A673 (cell line): ENCODE measurements around the gene CD200R1L. TPM values are rescaled to one million over a fixed set of nuclear protein-coding genes. Genes with fewer than 3 reads are reported as not detected.

Experiments used
- BruUV-seq: library from RNA; stranded (reverse); fragments of 400-500 nt; replicated peaks from 2 replicates; lab custom pipeline; 2021; lab: Mats Ljungman, UMichigan
- CTCF ChIA-PET: fragments of 300-600 bp; sonication (Branson Sonifier 250); formaldehyde crosslinking; loops from one replicate; lab custom pipeline; 2022; ENCODE audit warnings: antibody characterized with exemption; lab: Charles Lee
- POLR2A ChIA-PET: fragments of 300-600 bp; sonication (Branson Sonifier 250); formaldehyde crosslinking; loops from one replicate; lab custom pipeline; 2022; ENCODE audit warnings: antibody characterized with exemption; ENCODE audit not compliant: low non-redundant PET; lab: Charles Lee
- DNase-seq: peaks from one replicate; pipeline ENCODE4 v3.0.0-alpha.2; 2015; ENCODE audit warnings: low spot score
- H3K27ac ChIP-seq: fragments of 200-600 bp; sonication (generic); 2 replicates; pipeline ENCODE4 v1.5.1; 2016; ENCODE audit warnings: mixed run types, low read depth, mild to moderate bottlenecking, mixed read lengths, antibody characterized with exemption, low read length; ENCODE audit not compliant: poor library complexity, severe bottlenecking
- H3K27me3 ChIP-seq: fragments of 200-600 bp; sonication (generic); replicated peaks from 2 replicates; pipeline ENCODE4 v1.6.1; 2017; ENCODE audit warnings: mixed run types, low read depth, mild to moderate bottlenecking, mixed read lengths, antibody characterized with exemption, low read length; ENCODE audit not compliant: insufficient read depth, poor library complexity
- H3K36me3 ChIP-seq: fragments of 200-600 bp; sonication (generic); 2 replicates; pipeline ENCODE4 v1.6.1; 2016; ENCODE audit warnings: mixed run types, mild to moderate bottlenecking, mixed read lengths, antibody characterized with exemption, low read length; ENCODE audit not compliant: insufficient read depth, poor library complexity, severe bottlenecking
- H3K4me1 ChIP-seq: fragments of 200-600 bp; sonication (generic); 2 replicates; pipeline ENCODE4 v1.6.1; 2017; ENCODE audit warnings: mixed run types, mild to moderate bottlenecking, mixed read lengths, antibody characterized with exemption, low read length; ENCODE audit not compliant: insufficient read depth, poor library complexity, severe bottlenecking
- H3K4me3 ChIP-seq: fragments of 200-600 bp; sonication (generic); 2 replicates; pipeline ENCODE4 v1.5.1; 2016; ENCODE audit warnings: low read depth, mixed run types, mild to moderate bottlenecking, mixed read lengths, low read length; ENCODE audit not compliant: poor library complexity, severe bottlenecking
- H3K9me3 ChIP-seq: fragments of 200-600 bp; sonication (generic); 2 replicates; pipeline ENCODE4 v1.6.1; 2016; ENCODE audit warnings: mixed run types, low read depth, mild to moderate bottlenecking, mixed read lengths, antibody characterized with exemption, low read length; ENCODE audit not compliant: poor library complexity, severe bottlenecking
- CTCF ChIP-seq: fragments of 300-800, 200-600 bp; sonication (generic); conservative IDR thresholded peaks from 2 replicates; pipeline ENCODE4 v1.5.1; 2017; ENCODE audit warnings: low read depth, mild to moderate bottlenecking, antibody characterized with exemption, low read length, moderate library complexity, mixed read lengths
- EZH2 ChIP-seq: fragments of 200-600 bp; sonication (generic); IDR thresholded peaks from 2 replicates; pipeline ENCODE4 v1.6.1; 2017; ENCODE audit warnings: borderline replicate concordance, low read depth, mild to moderate bottlenecking, mixed read lengths, antibody characterized with exemption, low read length; ENCODE audit not compliant: poor library complexity, severe bottlenecking
- intact Hi-C: fragments of 100-400 bp; cut with micrococcal nuclease; formaldehyde crosslinking; loops from one replicate; pipeline ENCODE4 v1.10.0; 2022; ENCODE audit not compliant: unreplicated experiment
- total RNA-seq: library from RNA; stranded (reverse); gene quantifications from 2 replicates; pipeline ENCODE4 v1.2.3, GENCODE V29; 2021

Gene CD200R1L
- total RNA-seq, 1 experiment from 2014 or later, result not detected

- H3K36me3 ChIP-seq, result no peaks in the 10 kb centered on the region
- TF ChIP-seq CTCF (no peak), EZH2 (no peak)
- H3K4me1 ChIP-seq, result no peaks in the 10 kb centered on the region
- POLR2A ChIA-PET, result no interaction called here
- H3K27ac ChIP-seq, result no peak overlapping the region
- H3K4me3 ChIP-seq, result no peak overlapping the region
- intact Hi-C loops, result no loop called here
- no peaks in the 10 kb centered on the region for H3K9me3 ChIP-seq
- H3K27me3 ChIP-seq, result no peaks in the 10 kb centered on the region
- CTCF ChIA-PET, result no interaction called here
- BruUV-seq, result no TSS peak
- no peak for DNase-seq
These were observed 68.9 kb downstream of the CD200R1L start for GRCh38 chr3:112777811-112778210.

- no peaks in the 10 kb centered on the region for H3K9me3 ChIP-seq
- CTCF ChIA-PET, result no interaction called here
- POLR2A ChIA-PET, result no interaction called here
- H3K27me3 ChIP-seq, result no peaks in the 10 kb centered on the region
- BruUV-seq, result no TSS peak
- intact Hi-C loops, result no loop called here
- no peaks in the 10 kb centered on the region for H3K4me1 ChIP-seq
- H3K27ac ChIP-seq, result no peak overlapping the region
- no peaks in the 10 kb centered on the region for H3K36me3 ChIP-seq
- H3K4me3 ChIP-seq, result no peak overlapping the region
- no peak for DNase-seq
- no peak for TF ChIP-seq EZH2
- no peak for TF ChIP-seq CTCF
These were observed 69.8 kb downstream of the CD200R1L start for GRCh38 chr3:112776836-112777235.

GRCh38 chr3:112776000-112776399 lies 70.7 kb downstream of the CD200R1L start:
- ChIA-PET POLR2A (no interaction called here), CTCF (no interaction called here)
- Histone ChIP-seq H3K36me3 (no peaks in the 10 kb centered on the region), H3K4me3 (no peak overlapping the region), H3K27me3 (no peaks in the 10 kb centered on the region), H3K27ac (no peak overlapping the region), H3K4me1 (no peaks in the 10 kb centered on the region), H3K9me3 (no peaks in the 10 kb centered on the region)
- DNase-seq, result no peak
- no peak for TF ChIP-seq EZH2
- no peak for TF ChIP-seq CTCF
- BruUV-seq, result no TSS peak
- intact Hi-C loops, result no loop called here
